SK-N-MC (cell line): ENCODE results near the gene CCDC68.

ENCODE experiments used
- EZH2 ChIP-seq: fragments of 200-600 bp; sonication (generic); IDR thresholded peaks from one replicate; pipeline ENCODE4 v1.6.1; 2017; ENCODE audit warnings: antibody characterized with exemption
- FOXP2 ChIP-seq: optimal IDR thresholded peaks from 2 replicates; pipeline ENCODE3; 2011; ENCODE audit warnings: mild to moderate bottlenecking, moderate library complexity; ENCODE audit not compliant: insufficient read depth; ENCODE audit errors: extremely low read length, control extremely low read depth
- POLR2AphosphoS5 ChIP-seq: IDR thresholded peaks from 2 replicates; pipeline ENCODE4 v1.6.1; 2012; ENCODE audit warnings: mild to moderate bottlenecking, low read depth, low read length, borderline replicate concordance

DNA sequence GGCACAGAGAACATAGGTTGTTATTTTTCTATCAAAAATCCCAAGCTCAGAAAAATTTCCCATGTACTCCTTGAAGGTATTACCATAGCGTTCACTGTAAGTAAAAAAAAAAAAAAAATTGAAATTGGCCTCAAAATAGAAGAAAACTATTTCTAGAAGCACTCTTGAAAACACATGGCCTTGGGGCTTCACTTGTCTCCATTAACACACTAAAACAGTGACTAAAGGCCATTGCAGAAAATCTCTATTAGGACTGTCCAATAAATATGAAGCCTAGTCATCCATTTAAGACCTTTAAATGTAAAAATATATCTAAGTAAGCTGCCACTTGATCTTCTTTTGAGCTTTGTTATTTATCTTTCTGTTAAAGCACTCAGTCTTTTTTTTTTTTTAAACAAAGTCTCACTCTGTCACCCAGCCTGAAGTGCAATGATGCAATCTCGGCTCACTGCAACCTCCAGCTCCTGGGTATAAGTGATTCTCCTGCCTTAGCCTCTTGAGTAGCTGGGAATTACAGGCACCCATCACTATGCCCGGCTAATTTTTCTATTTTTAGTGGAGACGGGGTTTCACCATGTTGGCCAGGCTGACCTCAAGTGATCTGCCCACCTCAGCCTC, 35.8 kb downstream of the CCDC68 start:
- TF ChIP-seq EZH2: no peak
- TF ChIP-seq POLR2AphosphoS5: no peak
- no peak for TF ChIP-seq FOXP2
